Aorta (tissue), 5 donors: ENCODE results near the gene KCNT2. TPM values are rescaled to one million over a fixed set of nuclear protein-coding genes. Genes with fewer than 3 reads are reported as not detected.
A peak's percentile ranks its signal among the peaks of the same experiment; 100 is the strongest.

Source experiments
- ATAC-seq: fragments of 200-7000 bp; cut with Tn5 transposase; one replicate; pipeline ENCODE4 v1.9.1; 2022; ENCODE audit warnings: moderate library complexity; ENCODE audit not compliant: low FRiP score
- DNase-seq, 2 donors: peaks; one replicate each; pipeline ENCODE4 v3.0.0-alpha.2; 2020
- H3K27ac ChIP-seq, 2 donors: one replicate each; pipeline ENCODE4 v1.5.1; 2013; ENCODE audit warnings: low read length in 2 of 2, mild to moderate bottlenecking in 2 of 2, moderate library complexity in 2 of 2, control low read depth in 1 of 2, inconsistent platforms in 1 of 2, low read depth in 1 of 2
- H3K27me3 ChIP-seq, 2 donors: one replicate each; pipeline ENCODE4 v1.6.1; 2013; ENCODE audit warnings: control low read depth in 1 of 2, low read length in 1 of 2, mild to moderate bottlenecking in 1 of 2, moderate library complexity in 1 of 2; ENCODE audit not compliant: insufficient read depth in 2 of 2, control insufficient read depth in 1 of 2
- H3K36me3 ChIP-seq, 2 donors: one replicate each; pipeline ENCODE4 v1.6.1; 2013; ENCODE audit warnings: control low read depth in 1 of 2, low read length in 1 of 2, mild to moderate bottlenecking in 1 of 2; ENCODE audit not compliant: insufficient read depth in 2 of 2, control insufficient read depth in 1 of 2
- H3K4me1 ChIP-seq, 2 donors: one replicate each; pipeline ENCODE4 v1.6.1; 2013; ENCODE audit warnings: low read length in 2 of 2, control low read depth in 1 of 2, mild to moderate bottlenecking in 1 of 2, moderate library complexity in 1 of 2; ENCODE audit not compliant: insufficient read depth in 2 of 2, control insufficient read depth in 1 of 2
- H3K4me3 ChIP-seq, 2 donors: one replicate each; pipeline ENCODE4 v1.5.1; 2013; ENCODE audit warnings: low read length in 2 of 2, control low read depth in 1 of 2, mild to moderate bottlenecking in 1 of 2
- H3K9me3 ChIP-seq: one replicate; pipeline ENCODE4 v1.6.1; 2013; ENCODE audit warnings: mild to moderate bottlenecking, low read length; ENCODE audit not compliant: control insufficient read depth
- WGBS, 2 donors: extraction: QIAGEN DNeasy Blood & Tissue Kit; methylation state at CpG; one replicate each; pipeline ENCODE4 v1.1.7; 2013; 5-methylcytosine and 5-hydroxymethylcytosine counted together
- intact Hi-C, 2 donors: fragments of 100-400 bp; cut with DNase I; formaldehyde crosslinking; loops; one replicate each; pipeline versions ENCODE4 v1.14.2 to v1.15.0; 2022
- polyA plus RNA-seq, 2 donors: library from polyadenylated mRNA; stranded (reverse); fragments of 200-250 nt; gene quantifications; one replicate each; pipeline ENCODE4 v1.2.3, GENCODE V29; 2013
- total RNA-seq, 2 donors: library from RNA; stranded (reverse); fragmentation: NEBNext Ultra II Directional; extraction: Animal tissue kit (Norgen Biotek cat#: 25700); gene quantifications; one replicate each; pipeline ENCODE4 v1.2.1, GENCODE V29; 2021
- donor health status: healthy with polysubstance abuse.
- donor health status: Bipolar disorder and iron deficiency.
- donor health status: DM: no; HTN: no; CAD: no.
- donor health status: DM: no; HTN: no; CAD: no.
- donor health status: DM: yes; HTN: yes; CAD: no.

Gene KCNT2
- total and polyA plus RNA-seq, 4 donors: 3.0 to 23.3 (median 16.3) TPM

- Histone ChIP-seq H3K4me3 (no peak overlapping the region), H3K36me3 (no peaks in the 10 kb centered on the region), H3K27me3 (no peaks in the 10 kb centered on the region), H3K9me3 (no peaks in the 10 kb centered on the region), H3K27ac (no peak overlapping the region), H3K4me1 (no peaks in the 10 kb centered on the region)
- WGBS, 2 donors: 59 to 73% methylated on average over 1 of the region's 1 CpG
- DNase-seq (no peak), ATAC-seq (no peak)
- intact Hi-C loops: no loop called here
Measured at GRCh38 chr1:196440711-196441110, 167.5 kb downstream of the KCNT2 start.

- H3K27ac ChIP-seq: no peak overlapping the region
- H3K36me3 ChIP-seq: no peaks in the 10 kb centered on the region
- H3K4me3 ChIP-seq: no peak overlapping the region
- intact Hi-C loops: no loop called here
- H3K9me3 ChIP-seq: no peaks in the 10 kb centered on the region
- H3K4me1 ChIP-seq: no peaks in the 10 kb centered on the region
- no peaks in the 10 kb centered on the region for H3K27me3 ChIP-seq
- DNase-seq: no peak
- no peak for ATAC-seq
- 10 to 16% methylated on average over 2 of the region's 2 CpGs for whole genome bisulfite sequencing, 2 donors
Measured at GRCh38 chr1:196438329-196438728, 169.9 kb downstream of the KCNT2 start.

GRCh38 chr1:196437671-196438070 is 170.6 kb downstream of the KCNT2 start:
- Histone ChIP-seq H3K36me3 (no peaks in the 10 kb centered on the region), H3K9me3 (no peaks in the 10 kb centered on the region), H3K4me3 (no peak overlapping the region), H3K4me1 (no peaks in the 10 kb centered on the region), H3K27me3 (no peaks in the 10 kb centered on the region), H3K27ac (no peak overlapping the region)
- intact Hi-C loops: no loop called here
- ATAC-seq (no peak), DNase-seq (no peak)

GRCh38 chr1:196433000-196433399 is 175.2 kb downstream of the KCNT2 start:
- H3K27ac ChIP-seq: no peak overlapping the region
- intact Hi-C loops: no loop called here
- no peak overlapping the region for H3K4me3 ChIP-seq
- no peaks in the 10 kb centered on the region for H3K4me1 ChIP-seq
- DNase-seq (no peak), ATAC-seq (no peak)
- H3K27me3 ChIP-seq: no peaks in the 10 kb centered on the region
- no peaks in the 10 kb centered on the region for H3K9me3 ChIP-seq
- H3K36me3 ChIP-seq: no peaks in the 10 kb centered on the region

- ATAC-seq (no peak), DNase-seq (no peak)
- Histone ChIP-seq H3K27ac (no peak overlapping the region), H3K9me3 (no peaks in the 10 kb centered on the region), H3K4me3 (no peak overlapping the region), H3K36me3 (no peaks in the 10 kb centered on the region), H3K4me1 (no peaks in the 10 kb centered on the region), H3K27me3 (no peaks in the 10 kb centered on the region)
- WGBS, 2 donors: 62 to 65% methylated on average over 5 of the region's 5 CpGs
- intact Hi-C loops: no loop called here
Measured at GRCh38 chr1:196427976-196428734, 180.1 kb downstream of the KCNT2 start.

GRCh38 chr1:196425513-196425912 is 182.7 kb downstream of the KCNT2 start:
- DNase-seq: no peak
- intact Hi-C loops: no loop called here
- Histone ChIP-seq H3K4me3 (no peak overlapping the region), H3K27ac (no peak overlapping the region), H3K9me3 (no peaks in the 10 kb centered on the region), H3K36me3 (no peaks in the 10 kb centered on the region), H3K27me3 (no peaks in the 10 kb centered on the region), H3K4me1 (no peaks in the 10 kb centered on the region)
- 90 to 96% methylated on average over 1 of the region's 1 CpG for WGBS, 2 donors
- ATAC-seq: no peak

GRCh38 chr1:196423612-196424011 is 184.6 kb downstream of the KCNT2 start:
- H3K27ac ChIP-seq: no peak overlapping the region
- no peaks in the 10 kb centered on the region for H3K36me3 ChIP-seq
- no peak for DNase-seq
- H3K4me3 ChIP-seq: no peak overlapping the region
- intact Hi-C loops: no loop called here
- no peaks in the 10 kb centered on the region for H3K4me1 ChIP-seq
- H3K27me3 ChIP-seq: no peaks in the 10 kb centered on the region
- ATAC-seq: peak; percentile 60
- no peaks in the 10 kb centered on the region for H3K9me3 ChIP-seq

- intact Hi-C loops: no loop called here
- WGBS, 2 donors: 90% methylated on average over 1 of the region's 1 CpG
- H3K4me1 ChIP-seq: no peaks in the 10 kb centered on the region
- H3K27me3 ChIP-seq: no peaks in the 10 kb centered on the region
- DNase-seq (no peak), ATAC-seq (no peak)
- H3K36me3 ChIP-seq: no peaks in the 10 kb centered on the region
- H3K27ac ChIP-seq: no peak overlapping the region
- H3K4me3 ChIP-seq: no peak overlapping the region
- no peaks in the 10 kb centered on the region for H3K9me3 ChIP-seq
Measured at GRCh38 chr1:196418772-196419171, 189.5 kb downstream of the KCNT2 start.

- Histone ChIP-seq H3K4me1 (no peaks in the 10 kb centered on the region), H3K27me3 (no peaks in the 10 kb centered on the region), H3K36me3 (no peaks in the 10 kb centered on the region), H3K4me3 (no peak overlapping the region), H3K9me3 (no peaks in the 10 kb centered on the region), H3K27ac (no peak overlapping the region)
- DNase-seq: no peak
- intact Hi-C loops: no loop called here
- 82 to 90% methylated on average over 1 of the region's 1 CpG for WGBS, 2 donors
- no peak for ATAC-seq
Measured at GRCh38 chr1:196415978-196416377, 192.3 kb downstream of the KCNT2 start.
